Sigmoid colon (tissue), 4 donors: ENCODE results near the gene STAG1.

Source experiments
- CTCF ChIP-seq, 4 experiments: fragments of 450-650 bp in 3 of 4; fragments of 200-600 bp in 1 of 4; IDR thresholded peaks; one replicate each; pipeline ENCODE4 v1.5.1; 2016 to 2019; ENCODE audit warnings: antibody characterized with exemption in 4 of 4, mild to moderate bottlenecking in 3 of 4, moderate library complexity in 2 of 4
- POLR2AphosphoS5 ChIP-seq, 4 donors: sonication (generic); formaldehyde crosslinking; IDR thresholded peaks; one replicate each; pipeline ENCODE4 v1.6.1; 2017; ENCODE audit warnings: antibody characterized with exemption in 4 of 4

GRCh38 chr3:136749091-136749490, 3.1 kb downstream of the STAG1 start:
- TF ChIP-seq CTCF (IDR thresholded peaks at IDR 0.05) (no peak), POLR2AphosphoS5 (IDR thresholded peaks at IDR 0.05) (no peak)
